Measurements from ENCODE around the gene PANX1. TPM values are rescaled to one million over a fixed set of nuclear protein-coding genes. Genes with fewer than 3 reads are reported as not detected.

The PANX1 gene
- total and polyA plus RNA-seq, 2 experiments from 2014 or later = 9.5 to 40.8 TPM

DNA sequence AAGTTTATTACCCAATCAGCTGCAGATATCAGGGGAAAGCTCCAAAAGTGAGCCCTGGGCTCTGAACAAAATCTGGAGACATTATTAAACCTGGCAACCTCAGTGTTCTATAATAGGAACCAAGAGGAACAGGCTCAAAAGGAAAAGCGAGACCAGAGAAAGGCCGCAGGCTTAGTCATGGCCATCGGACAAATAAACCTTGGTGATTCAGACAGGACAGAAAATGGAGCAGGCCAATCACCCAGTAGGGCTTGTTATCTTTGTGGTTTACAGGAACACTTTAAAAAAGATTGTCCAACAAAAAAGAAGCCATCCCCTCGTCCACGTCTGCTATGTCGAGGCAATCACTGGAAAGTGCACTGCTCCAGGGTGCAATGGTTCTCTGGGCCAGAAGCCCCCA lies 7.7 kb upstream of the PANX1 start (continued):
- TF ChIP-seq, protein P1, sequence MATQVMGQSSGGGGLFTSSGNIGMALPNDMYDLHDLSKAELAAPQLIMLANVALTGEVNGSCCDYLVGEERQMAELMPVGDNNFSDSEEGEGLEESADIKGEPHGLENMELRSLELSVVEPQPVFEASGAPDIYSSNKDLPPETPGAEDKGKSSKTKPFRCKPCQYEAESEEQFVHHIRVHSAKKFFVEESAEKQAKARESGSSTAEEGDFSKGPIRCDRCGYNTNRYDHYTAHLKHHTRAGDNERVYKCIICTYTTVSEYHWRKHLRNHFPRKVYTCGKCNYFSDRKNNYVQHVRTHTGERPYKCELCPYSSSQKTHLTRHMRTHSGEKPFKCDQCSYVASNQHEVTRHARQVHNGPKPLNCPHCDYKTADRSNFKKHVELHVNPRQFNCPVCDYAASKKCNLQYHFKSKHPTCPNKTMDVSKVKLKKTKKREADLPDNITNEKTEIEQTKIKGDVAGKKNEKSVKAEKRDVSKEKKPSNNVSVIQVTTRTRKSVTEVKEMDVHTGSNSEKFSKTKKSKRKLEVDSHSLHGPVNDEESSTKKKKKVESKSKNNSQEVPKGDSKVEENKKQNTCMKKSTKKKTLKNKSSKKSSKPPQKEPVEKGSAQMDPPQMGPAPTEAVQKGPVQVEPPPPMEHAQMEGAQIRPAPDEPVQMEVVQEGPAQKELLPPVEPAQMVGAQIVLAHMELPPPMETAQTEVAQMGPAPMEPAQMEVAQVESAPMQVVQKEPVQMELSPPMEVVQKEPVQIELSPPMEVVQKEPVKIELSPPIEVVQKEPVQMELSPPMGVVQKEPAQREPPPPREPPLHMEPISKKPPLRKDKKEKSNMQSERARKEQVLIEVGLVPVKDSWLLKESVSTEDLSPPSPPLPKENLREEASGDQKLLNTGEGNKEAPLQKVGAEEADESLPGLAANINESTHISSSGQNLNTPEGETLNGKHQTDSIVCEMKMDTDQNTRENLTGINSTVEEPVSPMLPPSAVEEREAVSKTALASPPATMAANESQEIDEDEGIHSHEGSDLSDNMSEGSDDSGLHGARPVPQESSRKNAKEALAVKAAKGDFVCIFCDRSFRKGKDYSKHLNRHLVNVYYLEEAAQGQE (IDR thresholded peaks at IDR 0.05; ENCODE audit: unreplicated experiment) = no peak
- TF ChIP-seq, protein P2, sequence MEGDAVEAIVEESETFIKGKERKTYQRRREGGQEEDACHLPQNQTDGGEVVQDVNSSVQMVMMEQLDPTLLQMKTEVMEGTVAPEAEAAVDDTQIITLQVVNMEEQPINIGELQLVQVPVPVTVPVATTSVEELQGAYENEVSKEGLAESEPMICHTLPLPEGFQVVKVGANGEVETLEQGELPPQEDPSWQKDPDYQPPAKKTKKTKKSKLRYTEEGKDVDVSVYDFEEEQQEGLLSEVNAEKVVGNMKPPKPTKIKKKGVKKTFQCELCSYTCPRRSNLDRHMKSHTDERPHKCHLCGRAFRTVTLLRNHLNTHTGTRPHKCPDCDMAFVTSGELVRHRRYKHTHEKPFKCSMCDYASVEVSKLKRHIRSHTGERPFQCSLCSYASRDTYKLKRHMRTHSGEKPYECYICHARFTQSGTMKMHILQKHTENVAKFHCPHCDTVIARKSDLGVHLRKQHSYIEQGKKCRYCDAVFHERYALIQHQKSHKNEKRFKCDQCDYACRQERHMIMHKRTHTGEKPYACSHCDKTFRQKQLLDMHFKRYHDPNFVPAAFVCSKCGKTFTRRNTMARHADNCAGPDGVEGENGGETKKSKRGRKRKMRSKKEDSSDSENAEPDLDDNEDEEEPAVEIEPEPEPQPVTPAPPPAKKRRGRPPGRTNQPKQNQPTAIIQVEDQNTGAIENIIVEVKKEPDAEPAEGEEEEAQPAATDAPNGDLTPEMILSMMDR (conservative IDR thresholded peaks at IDR 0.05; ENCODE audit: low read depth in 2 of 2) = no peak
- TF ChIP-seq NANOG (IDR thresholded peaks at IDR 0.05; ENCODE audit: borderline replicate concordance) (no peak), ZNF331 (CRISPR knock-in tag; IDR thresholded peaks at IDR 0.05; ENCODE audit: low read depth) (no peak), CREB1 (CRISPR knock-in tag; IDR thresholded peaks at IDR 0.05; ENCODE audit: low read depth) (no peak), ZNF114 (CRISPR knock-in tag; IDR thresholded peaks at IDR 0.05) (no peak)

DNA sequence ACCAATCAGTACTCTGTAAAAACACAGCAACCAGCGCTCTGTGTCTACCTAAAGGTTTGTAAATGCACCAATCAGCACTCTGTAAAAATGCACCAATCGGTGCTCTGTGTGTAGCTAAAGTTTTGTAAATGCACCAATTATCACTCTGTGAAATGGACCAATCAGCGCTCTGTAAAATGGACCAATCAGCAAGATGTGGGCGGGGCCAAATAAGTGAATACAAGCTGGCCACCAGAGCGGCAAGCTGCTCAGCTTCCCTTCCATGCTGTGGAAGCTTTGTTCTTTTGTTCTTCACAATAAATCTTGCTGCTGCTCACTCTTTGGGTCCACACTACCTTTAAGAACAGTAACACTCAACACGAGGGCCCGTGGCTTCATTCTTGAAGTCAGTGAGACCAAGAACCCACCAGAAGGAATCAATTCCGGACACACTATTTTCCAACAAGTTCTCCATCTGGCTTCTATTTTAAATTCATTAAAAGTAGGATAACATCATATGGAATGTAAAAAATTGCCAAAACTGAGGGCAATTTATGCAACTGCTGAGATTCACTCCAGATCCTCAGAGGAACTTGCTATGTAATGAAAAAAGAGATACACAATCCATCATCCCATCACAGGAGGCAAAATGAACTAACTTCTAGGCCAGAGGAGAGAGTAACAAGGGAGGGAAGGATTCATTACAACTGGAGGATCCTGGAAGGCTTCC lies 3.1 kb upstream of the PANX1 start:
- Histone ChIP-seq H3K27me3 (ENCODE audit: insufficient read depth) (no peaks in the 10 kb centered on the region), H3K27ac (ENCODE audit: low read depth) (no peak overlapping the region), H3K4me1 (ENCODE audit: insufficient read depth) (peaks cover 26% of the 10 kb centered on the region), H3K79me2 (replicated peaks; ENCODE audit: insufficient read depth) (peaks cover 39% of the 10 kb centered on the region), H2AFZ (no peak overlapping the region), H4K20me1 (replicated peaks; ENCODE audit: insufficient read depth) (peaks cover 12% of the 10 kb centered on the region; the same call in 1 of the 2 replicates), H3K36me3 (ENCODE audit: insufficient read depth) (no peaks in the 10 kb centered on the region), H3F3A (replicated peaks; ENCODE audit: low read depth) (peaks cover 9% of the 10 kb centered on the region; the same call in 1 of the 2 replicates), H3K4me2 (no peak overlapping the region), H3K9me2 (ENCODE audit: insufficient read depth) (peaks cover 16% of the 10 kb centered on the region; the same call in 1 of the 2 replicates), H3K4me3 (no peak overlapping the region)
- peaks cover 17% of the 10 kb centered on the region; the same call in 2 of the 3 replicates for H3K9me3 Mint-ChIP-seq
- peaks cover 37% of the 10 kb centered on the region for H3K36me3 Mint-ChIP-seq (ENCODE audit: low read depth)
- no peak for ATAC-seq
- H3K4me3 Mint-ChIP-seq = no peak overlapping the region
- H3K27ac Mint-ChIP-seq = no peak overlapping the region
- peaks cover 28% of the 10 kb centered on the region for H3K4me1 Mint-ChIP-seq
- no peak for DNase-seq (ENCODE audit: low spot score)
- peaks cover 11% of the 10 kb centered on the region for H3K27me3 Mint-ChIP-seq (ENCODE audit: insufficient read depth, low read depth, poor library complexity)
- TF ChIP-seq, protein P3, sequence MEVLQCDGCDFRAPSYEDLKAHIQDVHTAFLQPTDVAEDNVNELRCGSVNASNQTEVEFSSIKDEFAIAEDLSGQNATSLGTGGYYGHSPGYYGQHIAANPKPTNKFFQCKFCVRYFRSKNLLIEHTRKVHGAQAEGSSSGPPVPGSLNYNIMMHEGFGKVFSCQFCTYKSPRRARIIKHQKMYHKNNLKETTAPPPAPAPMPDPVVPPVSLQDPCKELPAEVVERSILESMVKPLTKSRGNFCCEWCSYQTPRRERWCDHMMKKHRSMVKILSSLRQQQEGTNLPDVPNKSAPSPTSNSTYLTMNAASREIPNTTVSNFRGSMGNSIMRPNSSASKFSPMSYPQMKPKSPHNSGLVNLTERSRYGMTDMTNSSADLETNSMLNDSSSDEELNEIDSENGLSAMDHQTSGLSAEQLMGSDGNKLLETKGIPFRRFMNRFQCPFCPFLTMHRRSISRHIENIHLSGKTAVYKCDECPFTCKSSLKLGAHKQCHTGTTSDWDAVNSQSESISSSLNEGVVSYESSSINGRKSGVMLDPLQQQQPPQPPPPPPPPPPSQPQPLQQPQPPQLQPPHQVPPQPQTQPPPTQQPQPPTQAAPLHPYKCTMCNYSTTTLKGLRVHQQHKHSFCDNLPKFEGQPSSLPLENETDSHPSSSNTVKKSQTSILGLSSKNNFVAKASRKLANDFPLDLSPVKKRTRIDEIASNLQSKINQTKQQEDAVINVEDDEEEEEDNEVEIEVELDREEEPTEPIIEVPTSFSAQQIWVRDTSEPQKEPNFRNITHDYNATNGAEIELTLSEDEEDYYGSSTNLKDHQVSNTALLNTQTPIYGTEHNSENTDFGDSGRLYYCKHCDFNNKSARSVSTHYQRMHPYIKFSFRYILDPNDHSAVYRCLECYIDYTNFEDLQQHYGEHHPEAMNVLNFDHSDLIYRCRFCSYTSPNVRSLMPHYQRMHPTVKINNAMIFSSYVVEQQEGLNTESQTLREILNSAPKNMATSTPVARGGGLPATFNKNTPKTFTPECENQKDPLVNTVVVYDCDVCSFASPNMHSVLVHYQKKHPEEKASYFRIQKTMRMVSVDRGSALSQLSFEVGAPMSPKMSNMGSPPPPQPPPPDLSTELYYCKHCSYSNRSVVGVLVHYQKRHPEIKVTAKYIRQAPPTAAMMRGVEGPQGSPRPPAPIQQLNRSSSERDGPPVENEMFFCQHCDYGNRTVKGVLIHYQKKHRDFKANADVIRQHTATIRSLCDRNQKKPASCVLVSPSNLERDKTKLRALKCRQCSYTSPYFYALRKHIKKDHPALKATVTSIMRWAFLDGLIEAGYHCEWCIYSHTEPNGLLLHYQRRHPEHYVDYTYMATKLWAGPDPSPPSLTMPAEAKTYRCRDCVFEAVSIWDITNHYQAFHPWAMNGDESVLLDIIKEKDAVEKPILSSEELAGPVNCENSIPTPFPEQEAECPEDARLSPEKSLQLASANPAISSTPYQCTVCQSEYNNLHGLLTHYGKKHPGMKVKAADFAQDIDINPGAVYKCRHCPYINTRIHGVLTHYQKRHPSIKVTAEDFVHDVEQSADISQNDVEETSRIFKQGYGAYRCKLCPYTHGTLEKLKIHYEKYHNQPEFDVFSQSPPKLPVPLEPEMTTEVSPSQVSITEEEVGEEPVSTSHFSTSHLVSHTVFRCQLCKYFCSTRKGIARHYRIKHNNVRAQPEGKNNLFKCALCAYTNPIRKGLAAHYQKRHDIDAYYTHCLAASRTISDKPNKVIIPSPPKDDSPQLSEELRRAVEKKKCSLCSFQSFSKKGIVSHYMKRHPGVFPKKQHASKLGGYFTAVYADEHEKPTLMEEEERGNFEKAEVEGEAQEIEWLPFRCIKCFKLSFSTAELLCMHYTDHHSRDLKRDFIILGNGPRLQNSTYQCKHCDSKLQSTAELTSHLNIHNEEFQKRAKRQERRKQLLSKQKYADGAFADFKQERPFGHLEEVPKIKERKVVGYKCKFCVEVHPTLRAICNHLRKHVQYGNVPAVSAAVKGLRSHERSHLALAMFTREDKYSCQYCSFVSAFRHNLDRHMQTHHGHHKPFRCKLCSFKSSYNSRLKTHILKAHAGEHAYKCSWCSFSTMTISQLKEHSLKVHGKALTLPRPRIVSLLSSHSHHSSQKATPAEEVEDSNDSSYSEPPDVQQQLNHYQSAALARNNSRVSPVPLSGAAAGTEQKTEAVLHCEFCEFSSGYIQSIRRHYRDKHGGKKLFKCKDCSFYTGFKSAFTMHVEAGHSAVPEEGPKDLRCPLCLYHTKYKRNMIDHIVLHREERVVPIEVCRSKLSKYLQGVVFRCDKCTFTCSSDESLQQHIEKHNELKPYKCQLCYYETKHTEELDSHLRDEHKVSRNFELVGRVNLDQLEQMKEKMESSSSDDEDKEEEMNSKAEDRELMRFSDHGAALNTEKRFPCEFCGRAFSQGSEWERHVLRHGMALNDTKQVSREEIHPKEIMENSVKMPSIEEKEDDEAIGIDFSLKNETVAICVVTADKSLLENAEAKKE (CRISPR knock-in tag; IDR thresholded peaks at IDR 0.05) = no peak
- TF ChIP-seq JUNB (IDR thresholded peaks at IDR 0.05; ENCODE audit: unreplicated experiment) = no peak
- no peak for TF ChIP-seq NANOG (IDR thresholded peaks at IDR 0.05; ENCODE audit: borderline replicate concordance)
- TF ChIP-seq ZNF114 (CRISPR knock-in tag; IDR thresholded peaks at IDR 0.05) = no peak
- TF ChIP-seq EZH2phosphoT487 (IDR thresholded peaks at IDR 0.05; ENCODE audit: unreplicated experiment) = no peak
- TF ChIP-seq POLR2AphosphoS5 (IDR thresholded peaks at IDR 0.05; ENCODE audit: low read depth) = no peak
- no peak for TF ChIP-seq ZNF331 (CRISPR knock-in tag; IDR thresholded peaks at IDR 0.05; ENCODE audit: low read depth)
- TF ChIP-seq, protein P2 (conservative IDR thresholded peaks at IDR 0.05; ENCODE audit: low read depth in 2 of 2) = no peak

Measured in GM23338 (cell line).